Spleen (tissue), 11 donors: ENCODE data around the gene CCDC86. TPM values are rescaled to one million over a fixed set of nuclear protein-coding genes. Genes with fewer than 3 reads are reported as not detected.

Experiments used
- DNase-seq: peaks from one replicate; pipeline ENCODE4 v3.0.0-alpha.2; 2020
- H3K27ac ChIP-seq, 8 donors: fragments of 200-600 bp; sonication (generic) in 7 of 8; 1 replicate in 4 of 8; 2 replicates in 4 of 8; pipeline versions ENCODE4 v1.5.0 to v1.8.0; 2016 to 2021; ENCODE audit warnings: inconsistent platforms in 4 of 8, mild to moderate bottlenecking in 4 of 8, moderate library complexity in 1 of 8
- H3K27me3 ChIP-seq, 7 donors: fragments of 200-600 bp; sonication (generic) in 6 of 7; replicated peaks in 1 of 7; 1 replicate in 4 of 7; 2 replicates in 3 of 7; pipeline versions ENCODE4 v1.5.0 to v1.8.0; 2016 to 2021; ENCODE audit warnings: inconsistent platforms in 3 of 7, mild to moderate bottlenecking in 1 of 7
- H3K36me3 ChIP-seq, 6 donors: fragments of 200-600 bp; sonication (generic) in 5 of 6; 1 replicate in 4 of 6; 2 replicates in 2 of 6; pipeline versions ENCODE4 v1.5.0 to v1.8.0; 2016 to 2021; ENCODE audit warnings: inconsistent platforms in 2 of 6
- H3K4me1 ChIP-seq, 6 donors: fragments of 200-600 bp; sonication (generic) in 5 of 6; 1 replicate in 3 of 6; 2 replicates in 3 of 6; pipeline versions ENCODE4 v1.5.0 to v1.8.0; 2016 to 2021; ENCODE audit warnings: inconsistent platforms in 3 of 6
- H3K4me3 ChIP-seq, 8 donors: fragments of 200-600 bp; sonication (generic) in 7 of 8; 1 replicate in 4 of 8; 2 replicates in 4 of 8; pipeline versions ENCODE4 v1.5.0 to v1.8.0; 2016 to 2021; ENCODE audit warnings: inconsistent platforms in 4 of 8, mild to moderate bottlenecking in 4 of 8, moderate library complexity in 2 of 8
- H3K9me3 ChIP-seq, 8 donors: fragments of 200-600 bp; sonication (generic) in 7 of 8; 1 replicate in 4 of 8; 2 replicates in 4 of 8; pipeline versions ENCODE4 v1.5.0 to v1.8.0; 2016 to 2021; ENCODE audit warnings: inconsistent platforms in 4 of 8
- POLR2A ChIP-seq, 3 donors: fragments of 450-650 bp; IDR thresholded peaks; one replicate each; pipeline ENCODE4 v1.5.1; 2017; ENCODE audit warnings: antibody characterized with exemption in 3 of 3, mild to moderate bottlenecking in 1 of 3
- POLR2AphosphoS5 ChIP-seq, 3 donors: sonication (generic); formaldehyde crosslinking; IDR thresholded peaks; one replicate each; pipeline ENCODE4 v1.5.1; 2017; ENCODE audit warnings: antibody characterized with exemption in 3 of 3
- WGBS, 5 donors: extraction: QIAGEN DNeasy Blood & Tissue Kit in 3 of 5; methylation state at CpG; one replicate each; pipeline versions ENCODE4 v1.1.5 to v1.1.7; 2013 to 2018; 5-methylcytosine and 5-hydroxymethylcytosine counted together
- intact Hi-C: fragments of 100-400 bp; cut with DNase I; formaldehyde crosslinking; loops from one replicate; pipeline ENCODE4 v1.15.0; 2023; ENCODE audit warnings: low total_unique reads
- polyA plus RNA-seq, 3 donors: library from polyadenylated mRNA; stranded (reverse); fragments of 200-250 nt; gene quantifications; one replicate each; pipeline ENCODE4 v1.2.1, GENCODE V29; 2013
- total RNA-seq, 7 donors: library from RNA; depleted of rRNA in 3 of 7; stranded (reverse); fragments of >200 nt in 3 of 7; fragmentation: NEBNext Ultra II Directional in 4 of 7; extraction: Animal tissue kit (Norgen Biotek cat#: 25700) in 4 of 7; gene quantifications; one replicate each; pipeline versions ENCODE4 v1.1.0 to v1.2.1, GENCODE V29; 2016 to 2021
- TF ChIP-seq, protein P1 (sequence below), 11 experiments: fragments of 200-600 bp in 7 of 11; fragments of 450-650 bp in 4 of 11; sonication (generic) in 4 of 11; IDR thresholded peaks in 8 of 11; conservative IDR thresholded peaks in 3 of 11; 1 replicate in 7 of 11; 2 replicates in 4 of 11; pipeline versions ENCODE4 v1.4.0 to v1.8.0; 2016 to 2021; ENCODE audit warnings: antibody characterized with exemption in 11 of 11, inconsistent platforms in 4 of 11, mild to moderate bottlenecking in 1 of 11
- donor health status: healthy with polysubstance abuse.
- donor health status: DM: no; HTN: no; CAD: no; lungs with moderate emphysema.
- donor health status: DM: no; HTN: no; CAD: no.
- donor health status: Bipolar disorder and iron deficiency.
- donor health status: healthy.
- donor health status: DM: no; HTN: no; CAD: no.
- donor health status: DM: yes; HTN: yes; CAD: no.

Gene CCDC86
- total and polyA plus RNA-seq, 10 donors = 7.6 to 21.6 (median 12.3) TPM

DNA sequence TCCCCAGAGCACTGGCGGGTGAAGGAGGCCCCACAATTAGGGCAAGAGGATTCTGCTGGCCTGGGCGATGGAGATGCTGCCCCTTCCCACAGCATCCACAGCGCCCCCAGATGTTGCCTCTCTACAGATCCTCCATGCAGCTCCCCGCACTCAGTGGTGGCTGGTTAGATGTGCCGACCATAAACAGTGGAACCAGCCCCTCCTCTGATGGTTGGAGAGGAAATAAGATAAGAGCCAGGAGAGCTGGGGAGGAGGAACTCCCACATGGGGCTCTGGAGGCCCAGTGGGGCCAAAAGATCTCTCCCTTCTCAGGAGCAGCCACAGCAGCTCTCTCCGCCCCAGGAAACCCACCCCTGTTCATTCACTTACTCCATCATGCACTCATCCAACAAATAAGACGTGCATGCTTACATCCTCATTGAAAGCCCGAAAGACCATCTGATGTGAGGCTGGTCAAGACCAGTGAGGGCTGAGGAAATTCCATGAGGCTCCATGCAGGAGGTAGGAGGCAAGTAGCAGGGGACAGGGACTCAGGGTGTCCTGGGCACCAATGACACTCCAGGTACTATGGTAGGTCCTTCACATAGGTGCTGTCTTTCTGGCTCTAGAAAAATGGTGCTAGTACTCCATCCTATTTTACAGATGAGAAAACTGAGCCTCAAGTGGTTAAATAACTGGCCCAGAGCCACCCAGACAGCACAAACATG is 12.4 kb downstream of the CCDC86 start:
- Histone ChIP-seq H3K27me3 (no peaks in the 10 kb centered on the region), H3K4me3 (no peak overlapping the region), H3K9me3 (no peaks in the 10 kb centered on the region), H3K27ac (no peak overlapping the region), H3K36me3 (peaks cover 0 to 46% (median 36%) of the 10 kb centered on the region in 6 donors), H3K4me1 (peaks cover 0 to 12% (median 4%) of the 10 kb centered on the region in 6 donors)
- WGBS, 5 donors = 39 to 53% (median 45%) methylated on average over 6 to 8 of the region's 8 CpGs
- peak; percentile 7 for DNase-seq
- intact Hi-C loops = no loop called here
- TF ChIP-seq POLR2A (IDR thresholded peaks at IDR 0.05) = no peak
- no peak for TF ChIP-seq POLR2AphosphoS5 (IDR thresholded peaks at IDR 0.05)

DNA sequence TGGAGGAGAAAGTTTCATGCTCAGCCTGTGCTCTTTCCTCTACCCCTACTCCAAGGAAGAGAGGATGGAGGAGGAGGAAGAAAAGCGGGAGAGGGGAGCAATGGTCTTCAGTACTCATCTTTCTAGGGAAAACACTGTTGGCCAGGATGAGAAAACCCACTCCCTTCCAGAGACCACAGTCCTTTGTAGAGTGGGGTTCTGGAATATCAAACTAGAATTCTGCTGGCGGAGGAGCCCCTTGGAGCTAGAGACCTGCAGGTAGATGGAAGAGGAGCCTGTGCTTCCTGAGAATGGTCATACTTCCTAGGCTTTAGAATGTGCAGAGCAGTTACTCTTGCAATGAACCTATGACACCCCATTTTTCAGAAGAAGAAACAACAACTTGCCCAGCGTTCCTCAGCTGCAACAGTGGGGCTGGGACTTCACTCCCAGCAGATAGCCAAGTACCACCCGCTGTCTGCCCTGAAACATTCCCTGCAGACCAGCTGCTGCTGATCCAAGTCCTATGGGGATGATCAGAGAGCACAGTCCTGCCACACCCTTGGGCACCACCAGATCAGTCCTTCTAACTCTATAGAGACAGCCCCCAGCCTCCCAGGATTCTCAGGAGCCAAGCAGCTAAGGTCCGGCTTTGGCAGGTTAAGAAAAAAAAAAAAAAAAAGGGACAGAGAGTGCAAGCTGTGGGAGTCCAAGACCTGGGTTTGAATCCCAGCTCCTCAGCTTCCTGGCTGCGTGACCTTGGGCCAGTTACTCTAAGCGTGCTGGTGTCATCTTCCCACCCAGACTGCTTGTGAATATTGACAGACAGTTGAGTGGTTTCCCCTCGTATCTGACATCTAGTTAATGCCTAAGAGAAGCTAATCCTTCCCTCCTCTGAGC is 13.2 kb downstream of the CCDC86 start:
- H3K4me3 ChIP-seq = no peak overlapping the region
- H3K4me1 ChIP-seq = peaks cover 0 to 12% (median 4%) of the 10 kb centered on the region in 6 donors
- H3K36me3 ChIP-seq = peaks cover 0 to 38% (median 28%) of the 10 kb centered on the region in 6 donors
- H3K27ac ChIP-seq = no peak overlapping the region
- DNase-seq = peak; percentile 59
- TF ChIP-seq POLR2A (IDR thresholded peaks at IDR 0.05) = no peak
- TF ChIP-seq POLR2AphosphoS5 (IDR thresholded peaks at IDR 0.05) = no peak
- TF ChIP-seq, protein P1, sequence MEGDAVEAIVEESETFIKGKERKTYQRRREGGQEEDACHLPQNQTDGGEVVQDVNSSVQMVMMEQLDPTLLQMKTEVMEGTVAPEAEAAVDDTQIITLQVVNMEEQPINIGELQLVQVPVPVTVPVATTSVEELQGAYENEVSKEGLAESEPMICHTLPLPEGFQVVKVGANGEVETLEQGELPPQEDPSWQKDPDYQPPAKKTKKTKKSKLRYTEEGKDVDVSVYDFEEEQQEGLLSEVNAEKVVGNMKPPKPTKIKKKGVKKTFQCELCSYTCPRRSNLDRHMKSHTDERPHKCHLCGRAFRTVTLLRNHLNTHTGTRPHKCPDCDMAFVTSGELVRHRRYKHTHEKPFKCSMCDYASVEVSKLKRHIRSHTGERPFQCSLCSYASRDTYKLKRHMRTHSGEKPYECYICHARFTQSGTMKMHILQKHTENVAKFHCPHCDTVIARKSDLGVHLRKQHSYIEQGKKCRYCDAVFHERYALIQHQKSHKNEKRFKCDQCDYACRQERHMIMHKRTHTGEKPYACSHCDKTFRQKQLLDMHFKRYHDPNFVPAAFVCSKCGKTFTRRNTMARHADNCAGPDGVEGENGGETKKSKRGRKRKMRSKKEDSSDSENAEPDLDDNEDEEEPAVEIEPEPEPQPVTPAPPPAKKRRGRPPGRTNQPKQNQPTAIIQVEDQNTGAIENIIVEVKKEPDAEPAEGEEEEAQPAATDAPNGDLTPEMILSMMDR (IDR thresholded peaks at IDR 0.05 in 8 of 11, conservative IDR thresholded peaks at IDR 0.05 in 3 of 11) = no peak
- no peaks in the 10 kb centered on the region for H3K9me3 ChIP-seq
- 50 to 65% (median 56%) methylated on average over 7 to 8 of the region's 8 CpGs for WGBS, 5 donors
- intact Hi-C loops = no loop called here
- H3K27me3 ChIP-seq = no peaks in the 10 kb centered on the region

DNA sequence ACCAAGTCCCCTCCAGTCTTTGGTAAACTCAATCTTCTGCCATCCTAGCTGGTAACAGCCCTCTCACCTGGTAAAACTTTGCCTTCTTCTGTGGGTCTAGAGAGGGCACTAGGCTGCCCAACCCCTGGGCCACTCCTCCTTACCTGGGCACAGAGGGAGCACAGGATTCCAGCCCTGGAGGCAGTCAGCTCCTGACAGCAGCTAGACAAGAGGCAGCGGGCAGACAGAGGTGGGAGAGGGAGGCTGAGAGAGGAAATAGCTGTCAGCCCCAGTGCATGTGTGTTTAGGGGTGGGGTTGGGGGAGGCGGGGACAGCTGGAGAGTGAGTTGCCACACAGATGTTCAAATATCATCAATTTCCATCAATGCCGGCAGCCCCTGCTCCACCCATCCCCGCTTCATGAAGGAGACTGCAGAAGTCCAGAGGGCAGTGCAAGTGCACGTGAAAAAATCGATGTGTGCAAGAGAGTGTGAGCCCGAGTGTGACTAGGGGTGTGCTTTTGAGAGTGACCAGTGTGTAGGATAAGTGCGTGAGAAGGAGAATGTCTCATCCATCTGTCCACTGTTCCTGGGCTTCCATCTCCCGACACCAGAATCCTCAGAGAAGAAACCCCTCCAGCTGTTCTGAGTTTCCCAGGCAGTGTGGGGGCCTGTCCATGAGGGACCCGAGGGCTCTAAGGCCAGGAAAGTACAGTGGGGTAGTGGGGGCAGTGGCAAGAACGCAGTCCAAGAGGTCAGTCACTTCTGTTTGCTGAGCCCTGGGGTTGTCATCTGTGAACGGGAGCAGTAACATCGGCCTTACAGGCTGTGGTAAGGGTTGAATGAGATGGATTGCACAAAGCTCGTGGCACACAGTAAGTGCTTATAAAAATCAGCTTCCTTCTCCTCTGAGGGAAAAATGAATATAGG is 14.1 kb downstream of the CCDC86 start, which contains the start of gene PTGDR2:
Gene PTGDR2 (minus strand): TSS at position 225 of the 908 bp plus-strand sequence. CDS start 2,228 bp downstream, outside the sequence.
- no peak within 1 kb of the TSS for H3K27ac ChIP-seq
- no peaks in the 10 kb centered on the region for H3K9me3 ChIP-seq
- no peak within 1 kb of the TSS for H3K4me3 ChIP-seq
- intact Hi-C loops = no loop called here
- H3K27me3 ChIP-seq = peaks cover 0 to 2% (median 0%) of the 10 kb centered on the region in 7 donors
- H3K4me1 ChIP-seq = peaks cover 0 to 12% (median 4%) of the 10 kb centered on the region in 6 donors
- H3K36me3 ChIP-seq = peaks cover 0 to 29% (median 19%) of the 10 kb centered on the region in 6 donors
- 38 to 54% (median 43%) methylated on average over 14 of the region's 14 CpGs for WGBS, 5 donors
- DNase-seq = peak; percentile 38
- TF ChIP-seq, protein P1 (IDR thresholded peaks at IDR 0.05 in 8 of 11, conservative IDR thresholded peaks at IDR 0.05 in 3 of 11) = no peak
- no peak for TF ChIP-seq POLR2A (IDR thresholded peaks at IDR 0.05)
- TF ChIP-seq POLR2AphosphoS5 (IDR thresholded peaks at IDR 0.05) = no peak
